ENCODE data around the gene AGBL3. TPM values are rescaled to one million over a fixed set of nuclear protein-coding genes. Genes with fewer than 3 reads are reported as not detected.

AGBL3 gene
- total RNA-seq, 1 donor from 2014 or later, result 1.2 TPM

DNA sequence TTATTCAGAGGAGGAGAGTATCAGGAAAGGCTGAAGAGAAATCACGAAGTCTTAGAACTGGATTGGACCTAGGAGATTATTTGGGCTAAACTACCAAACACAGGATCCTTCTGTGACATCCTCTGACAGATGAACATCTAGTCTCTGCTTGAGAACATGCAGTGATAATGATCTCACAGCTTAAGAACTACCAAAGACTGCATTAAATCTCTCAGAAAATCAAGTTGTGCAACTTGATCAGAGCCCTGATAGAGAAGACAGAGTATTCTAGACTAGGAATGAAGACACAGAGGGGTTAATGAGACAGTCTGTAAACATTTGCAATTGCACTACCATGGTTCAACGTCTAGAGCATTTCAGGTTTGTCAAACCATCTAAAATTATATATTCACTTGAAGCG is 37.1 kb upstream of the AGBL3 start:
- Mint-ChIP-seq H3K4me3 (ENCODE audit: unreplicated experiment) (no peak overlapping the region), H3K36me3 (ENCODE audit: unreplicated experiment) (peaks cover 65% of the 10 kb centered on the region), H3K9me3 (ENCODE audit: unreplicated experiment) (no peaks in the 10 kb centered on the region), H3K27ac (ENCODE audit: unreplicated experiment) (peak overlapping the region; percentile 66), H3K4me1 (ENCODE audit: unreplicated experiment) (peaks cover 34% of the 10 kb centered on the region), H3K27me3 (ENCODE audit: unreplicated experiment) (no peaks in the 10 kb centered on the region)
- no peak for DNase-seq (ENCODE audit: extremely low spot score, unreplicated experiment)
- TF ChIP-seq, protein P1, sequence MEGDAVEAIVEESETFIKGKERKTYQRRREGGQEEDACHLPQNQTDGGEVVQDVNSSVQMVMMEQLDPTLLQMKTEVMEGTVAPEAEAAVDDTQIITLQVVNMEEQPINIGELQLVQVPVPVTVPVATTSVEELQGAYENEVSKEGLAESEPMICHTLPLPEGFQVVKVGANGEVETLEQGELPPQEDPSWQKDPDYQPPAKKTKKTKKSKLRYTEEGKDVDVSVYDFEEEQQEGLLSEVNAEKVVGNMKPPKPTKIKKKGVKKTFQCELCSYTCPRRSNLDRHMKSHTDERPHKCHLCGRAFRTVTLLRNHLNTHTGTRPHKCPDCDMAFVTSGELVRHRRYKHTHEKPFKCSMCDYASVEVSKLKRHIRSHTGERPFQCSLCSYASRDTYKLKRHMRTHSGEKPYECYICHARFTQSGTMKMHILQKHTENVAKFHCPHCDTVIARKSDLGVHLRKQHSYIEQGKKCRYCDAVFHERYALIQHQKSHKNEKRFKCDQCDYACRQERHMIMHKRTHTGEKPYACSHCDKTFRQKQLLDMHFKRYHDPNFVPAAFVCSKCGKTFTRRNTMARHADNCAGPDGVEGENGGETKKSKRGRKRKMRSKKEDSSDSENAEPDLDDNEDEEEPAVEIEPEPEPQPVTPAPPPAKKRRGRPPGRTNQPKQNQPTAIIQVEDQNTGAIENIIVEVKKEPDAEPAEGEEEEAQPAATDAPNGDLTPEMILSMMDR (IDR thresholded peaks at IDR 0.05), result no peak

DNA sequence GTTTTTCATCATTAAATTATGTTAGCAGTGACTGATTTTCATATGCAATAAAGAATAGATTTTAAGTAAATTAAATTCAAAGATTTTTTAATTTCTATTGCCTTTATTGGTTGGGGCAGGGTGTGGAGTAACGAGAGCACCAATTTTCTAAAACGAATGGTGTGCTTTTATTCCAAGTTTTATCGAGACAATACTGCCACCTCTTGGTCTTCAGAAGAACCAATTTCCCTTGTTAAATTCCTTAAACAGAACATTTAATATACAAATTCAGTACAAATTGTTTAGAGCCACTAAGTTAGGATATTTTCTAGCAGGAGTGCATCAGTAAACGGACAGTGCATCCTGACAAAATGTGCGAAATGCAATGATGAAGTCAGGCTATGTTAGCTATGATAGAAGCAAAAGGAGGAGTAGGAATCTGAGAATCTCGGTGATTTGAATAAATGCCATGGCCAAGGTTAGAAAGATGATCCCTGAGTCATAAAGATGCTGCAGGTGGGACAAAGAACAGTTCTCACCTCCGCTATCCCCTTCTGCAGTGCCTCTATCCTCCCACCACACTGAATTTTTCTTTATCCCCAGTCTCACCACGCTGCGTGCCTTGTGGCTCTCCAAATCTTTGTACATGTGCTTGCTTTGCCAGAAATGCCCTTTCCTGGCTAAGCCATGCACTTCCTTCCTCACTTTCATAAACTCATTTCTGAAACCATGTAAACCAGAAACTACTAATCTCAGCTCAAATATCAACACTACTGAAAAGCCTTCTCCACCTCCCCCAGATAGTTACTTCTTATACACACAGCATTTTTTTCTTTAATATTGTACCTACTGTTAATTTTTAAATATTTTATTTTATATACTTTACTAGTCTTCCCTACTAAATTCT is 31.9 kb upstream of the AGBL3 start:
- Mint-ChIP-seq H3K4me3 (ENCODE audit: unreplicated experiment) (no peak overlapping the region), H3K4me1 (ENCODE audit: unreplicated experiment) (peaks cover 6% of the 10 kb centered on the region), H3K9me3 (ENCODE audit: unreplicated experiment) (no peaks in the 10 kb centered on the region), H3K27me3 (ENCODE audit: unreplicated experiment) (no peaks in the 10 kb centered on the region), H3K36me3 (ENCODE audit: unreplicated experiment) (peaks cover 70% of the 10 kb centered on the region), H3K27ac (ENCODE audit: unreplicated experiment) (peak overlapping the region; percentile 25)
- DNase-seq (ENCODE audit: extremely low spot score, unreplicated experiment), result no peak
- TF ChIP-seq, protein P1 (IDR thresholded peaks at IDR 0.05), result peak; percentile 60

DNA sequence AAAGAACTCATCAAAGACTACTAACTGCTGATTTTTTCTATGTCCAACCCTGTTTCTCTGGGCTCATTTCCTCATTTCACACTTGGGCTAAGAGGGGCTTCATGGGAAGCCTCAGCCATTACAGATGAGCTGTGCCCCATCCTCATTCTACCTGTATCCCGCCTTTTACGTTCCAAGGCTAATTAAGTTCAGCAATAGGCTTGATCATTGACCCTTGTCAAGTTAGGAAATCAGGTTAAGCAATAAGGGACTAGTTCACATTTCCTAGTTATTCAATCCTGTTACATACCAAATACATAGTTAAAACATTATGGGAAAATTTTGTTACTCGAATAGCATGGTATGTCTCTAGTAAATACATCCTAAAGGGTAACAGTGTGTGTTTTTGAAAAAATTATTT is 29.3 kb upstream of the AGBL3 start:
- Mint-ChIP-seq H3K36me3 (ENCODE audit: unreplicated experiment) (peaks cover 68% of the 10 kb centered on the region), H3K27ac (ENCODE audit: unreplicated experiment) (no peak overlapping the region), H3K4me3 (ENCODE audit: unreplicated experiment) (no peak overlapping the region), H3K27me3 (ENCODE audit: unreplicated experiment) (no peaks in the 10 kb centered on the region), H3K9me3 (ENCODE audit: unreplicated experiment) (no peaks in the 10 kb centered on the region), H3K4me1 (ENCODE audit: unreplicated experiment) (peaks cover 1% of the 10 kb centered on the region)
- no peak for DNase-seq (ENCODE audit: extremely low spot score, unreplicated experiment)
- TF ChIP-seq, protein P1 (IDR thresholded peaks at IDR 0.05), result no peak

DNA sequence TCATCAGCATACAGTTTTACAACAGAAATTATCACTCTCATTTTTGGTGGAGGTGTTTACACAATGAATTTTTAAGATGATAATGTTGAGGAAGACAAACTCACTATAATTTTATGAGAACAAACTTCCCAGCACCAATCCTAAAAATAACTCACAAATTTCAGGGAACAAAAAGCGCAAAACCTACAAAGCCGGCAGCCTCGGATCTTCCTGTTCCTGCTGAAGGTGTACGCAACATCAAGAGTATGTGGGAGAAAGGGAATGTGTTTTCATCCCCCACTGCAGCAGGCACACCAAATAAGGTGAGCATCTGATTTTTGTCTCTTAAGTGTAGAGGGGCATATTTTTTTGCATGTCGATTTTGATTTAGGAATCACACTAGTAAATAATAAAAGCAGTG is 26.5 kb upstream of the AGBL3 start:
- no peaks in the 10 kb centered on the region for H3K27me3 Mint-ChIP-seq (ENCODE audit: unreplicated experiment)
- H3K27ac Mint-ChIP-seq (ENCODE audit: unreplicated experiment), result no peak overlapping the region
- H3K4me3 Mint-ChIP-seq (ENCODE audit: unreplicated experiment), result no peak overlapping the region
- peaks cover 82% of the 10 kb centered on the region for H3K36me3 Mint-ChIP-seq (ENCODE audit: unreplicated experiment)
- no peak for DNase-seq (ENCODE audit: extremely low spot score, unreplicated experiment)
- H3K4me1 Mint-ChIP-seq (ENCODE audit: unreplicated experiment), result no peaks in the 10 kb centered on the region
- TF ChIP-seq, protein P1 (IDR thresholded peaks at IDR 0.05), result no peak
- no peaks in the 10 kb centered on the region for H3K9me3 Mint-ChIP-seq (ENCODE audit: unreplicated experiment)

DNA sequence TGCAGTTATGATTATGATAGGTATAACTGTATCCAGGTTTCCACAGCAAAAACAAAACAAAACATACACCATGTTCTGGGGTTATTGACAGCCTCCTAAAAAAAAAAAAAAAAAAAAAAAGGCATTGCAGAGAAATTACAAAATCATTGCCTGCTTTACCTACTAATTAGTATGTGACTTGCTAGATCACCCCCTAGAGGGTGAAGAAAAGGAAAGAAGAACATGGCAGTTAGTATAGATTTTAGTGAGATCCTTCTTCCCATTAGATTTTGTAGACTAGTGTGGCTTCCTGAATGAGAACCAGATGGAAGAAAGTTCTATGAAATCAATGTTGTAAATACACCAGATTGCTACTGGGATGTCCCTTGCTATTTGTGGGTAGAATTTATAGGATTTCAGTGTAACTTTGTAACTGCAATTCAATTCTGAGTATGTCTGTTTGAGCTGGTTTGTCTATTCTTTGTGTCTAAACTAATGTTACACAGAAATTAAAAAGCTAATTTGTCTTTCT is 24.0 kb upstream of the AGBL3 start:
- H3K27ac Mint-ChIP-seq (ENCODE audit: unreplicated experiment), result no peak overlapping the region
- H3K4me3 Mint-ChIP-seq (ENCODE audit: unreplicated experiment), result no peak overlapping the region
- H3K9me3 Mint-ChIP-seq (ENCODE audit: unreplicated experiment), result no peaks in the 10 kb centered on the region
- H3K36me3 Mint-ChIP-seq (ENCODE audit: unreplicated experiment), result peaks cover 81% of the 10 kb centered on the region
- no peak for DNase-seq (ENCODE audit: extremely low spot score, unreplicated experiment)
- TF ChIP-seq, protein P1 (IDR thresholded peaks at IDR 0.05), result peak; percentile 17
- no peaks in the 10 kb centered on the region for H3K27me3 Mint-ChIP-seq (ENCODE audit: unreplicated experiment)
- no peaks in the 10 kb centered on the region for H3K4me1 Mint-ChIP-seq (ENCODE audit: unreplicated experiment)
